GM19372 (cell line): Measurements from ENCODE around the gene HOXD8.

Experiments
- ATAC-seq: cut with Tn5 transposase; IDR thresholded peaks from one replicate; pipeline ENCODE4 v1.9.1; 2021; ENCODE audit warnings: mild to moderate bottlenecking, low read depth, moderate library complexity; ENCODE audit not compliant: unreplicated experiment

The HOXD8 gene

GRCh38 chr2:176128982-176129796 is at the start of gene HOXD8:
Gene HOXD8 (plus strand): TSS chr2:176129705. CDS start chr2:176130367, 662 bp downstream.
- ATAC-seq: no peak

DNA sequence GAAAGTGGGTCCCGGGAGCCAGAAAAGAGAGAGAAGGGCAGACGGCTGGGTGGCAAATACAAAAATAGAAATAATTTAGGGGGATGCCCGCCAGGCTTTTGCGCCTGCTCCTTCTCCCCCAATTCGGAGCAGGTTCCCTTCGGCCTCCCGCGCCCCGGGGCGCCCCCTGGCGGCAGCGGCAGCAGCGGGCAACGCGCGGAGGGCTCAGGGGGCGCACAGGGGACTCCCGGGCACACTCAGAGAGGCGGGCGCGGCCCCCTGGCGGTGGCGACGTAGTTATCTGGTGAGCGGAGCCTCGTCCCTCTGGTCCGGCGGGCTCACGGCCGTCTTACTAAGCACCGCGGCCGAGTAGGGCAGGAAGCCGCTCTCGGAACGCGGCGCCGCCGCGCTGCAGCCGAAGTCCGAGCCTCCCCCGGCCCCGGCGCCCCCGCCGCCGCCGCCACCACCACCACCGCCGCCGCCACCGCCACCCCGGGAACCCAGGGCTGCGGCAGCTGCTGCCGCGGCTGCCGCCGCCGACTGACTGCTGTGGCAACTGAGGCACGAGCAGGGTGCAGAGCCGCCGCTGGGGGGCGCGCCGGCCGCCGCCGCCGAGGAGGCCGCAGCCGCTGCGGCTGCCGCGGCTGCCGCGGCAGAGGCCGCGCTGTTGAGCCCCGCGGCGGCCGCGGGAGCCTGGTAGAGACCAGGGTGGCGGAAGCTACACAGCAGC is 49.5 kb upstream of the HOXD8 start:
- no peak for ATAC-seq

GRCh38 chr2:176080540-176081375 is 48.7 kb upstream of the HOXD8 start:
- ATAC-seq: no peak

DNA sequence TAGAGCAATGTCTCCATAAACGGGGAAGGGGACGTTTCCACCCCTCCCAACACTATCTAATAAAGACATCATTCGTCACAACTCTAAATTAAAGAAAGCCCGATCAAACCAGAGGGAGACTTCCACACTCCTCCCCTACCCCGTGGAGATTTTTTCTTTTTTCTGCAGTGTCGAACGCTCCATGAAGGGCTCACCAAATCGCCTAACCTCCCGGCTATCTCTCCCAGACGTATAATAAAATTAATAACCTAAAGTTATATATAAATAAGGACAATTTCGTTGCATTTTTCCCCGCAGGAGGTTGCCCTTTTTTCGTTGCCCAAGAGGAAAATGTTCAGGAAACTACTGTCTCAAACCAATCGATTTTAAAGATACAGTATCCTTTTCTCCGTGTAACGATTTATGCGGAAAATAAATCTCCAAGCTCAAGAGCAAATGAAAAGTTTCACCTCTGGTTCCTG is 48.1 kb upstream of the HOXD8 start:
- ATAC-seq: no peak

- ATAC-seq: no peak
These were observed 47.5 kb upstream of the HOXD8 start for GRCh38 chr2:176081837-176082524.

DNA sequence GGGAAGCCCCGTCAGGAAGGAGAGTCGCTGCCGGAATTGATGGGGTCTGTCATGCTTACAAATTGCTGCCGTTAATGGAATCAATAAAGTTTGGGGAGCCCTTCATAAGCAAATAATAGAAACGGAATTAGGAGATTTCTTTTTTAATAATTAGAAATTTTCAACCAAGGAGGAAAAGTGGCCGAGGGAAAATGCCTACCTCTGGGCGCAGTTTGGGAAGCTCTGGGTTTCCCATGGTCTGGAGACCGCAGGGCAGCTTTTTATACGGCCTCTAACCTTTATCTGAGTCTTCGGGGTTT is 47.0 kb upstream of the HOXD8 start:
- ATAC-seq: no peak

GRCh38 chr2:176082824-176083751 is 46.4 kb upstream of the HOXD8 start:
- no peak for ATAC-seq

DNA sequence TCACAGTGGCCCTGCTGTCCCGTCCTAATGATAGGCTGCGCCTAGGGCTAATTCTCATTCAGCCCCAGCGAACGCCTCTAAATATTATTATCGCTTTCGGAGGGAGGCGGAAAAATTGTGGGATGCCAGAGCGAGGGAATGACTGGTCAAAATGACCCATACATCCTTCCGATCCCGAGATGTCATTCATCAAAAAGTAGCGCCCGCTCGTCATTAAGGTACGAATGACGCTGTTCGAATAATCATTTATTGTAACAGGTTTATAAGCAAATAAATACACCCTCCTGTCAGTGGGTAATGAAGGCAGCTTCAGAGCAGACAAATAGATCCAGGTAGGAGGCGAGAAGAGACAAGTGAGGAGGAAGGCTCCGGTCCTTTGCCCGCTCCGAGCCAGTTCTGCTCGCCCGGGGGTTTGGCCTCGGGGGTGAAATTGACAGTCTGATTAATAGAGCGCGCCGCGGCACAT is 45.7 kb upstream of the HOXD8 start, which contains the start of gene EVX2:
Gene EVX2, minus strand, starts transcription at position 167 of the 466 bp plus-strand sequence. CDS start 186 bp downstream, outside the sequence.
- ATAC-seq: no peak

DNA sequence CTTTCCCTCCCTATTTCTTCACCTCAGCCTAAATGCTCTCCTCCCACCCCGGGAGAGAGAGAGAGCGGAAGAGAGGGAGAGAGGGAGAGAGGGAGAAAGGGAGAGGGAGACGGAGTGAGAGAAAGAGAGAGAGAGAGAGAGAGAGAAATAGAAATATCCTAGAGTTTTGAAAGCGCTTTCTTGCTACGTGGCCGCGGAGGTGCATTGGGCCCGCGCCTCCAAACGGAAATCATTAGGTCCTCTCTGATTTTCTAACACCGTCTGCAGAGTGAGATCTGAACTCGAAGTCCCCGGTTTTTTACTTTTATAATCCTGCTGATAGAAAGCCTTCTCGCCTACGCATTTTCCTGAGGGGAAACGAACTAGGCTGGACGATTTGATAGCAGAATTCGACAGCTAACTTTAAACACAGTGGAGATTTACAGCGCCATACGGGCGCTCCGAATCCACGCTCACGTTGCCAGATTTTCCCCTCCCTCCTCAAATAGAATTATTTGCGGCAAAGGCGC is 44.8 kb upstream of the HOXD8 start:
- no peak for ATAC-seq

DNA sequence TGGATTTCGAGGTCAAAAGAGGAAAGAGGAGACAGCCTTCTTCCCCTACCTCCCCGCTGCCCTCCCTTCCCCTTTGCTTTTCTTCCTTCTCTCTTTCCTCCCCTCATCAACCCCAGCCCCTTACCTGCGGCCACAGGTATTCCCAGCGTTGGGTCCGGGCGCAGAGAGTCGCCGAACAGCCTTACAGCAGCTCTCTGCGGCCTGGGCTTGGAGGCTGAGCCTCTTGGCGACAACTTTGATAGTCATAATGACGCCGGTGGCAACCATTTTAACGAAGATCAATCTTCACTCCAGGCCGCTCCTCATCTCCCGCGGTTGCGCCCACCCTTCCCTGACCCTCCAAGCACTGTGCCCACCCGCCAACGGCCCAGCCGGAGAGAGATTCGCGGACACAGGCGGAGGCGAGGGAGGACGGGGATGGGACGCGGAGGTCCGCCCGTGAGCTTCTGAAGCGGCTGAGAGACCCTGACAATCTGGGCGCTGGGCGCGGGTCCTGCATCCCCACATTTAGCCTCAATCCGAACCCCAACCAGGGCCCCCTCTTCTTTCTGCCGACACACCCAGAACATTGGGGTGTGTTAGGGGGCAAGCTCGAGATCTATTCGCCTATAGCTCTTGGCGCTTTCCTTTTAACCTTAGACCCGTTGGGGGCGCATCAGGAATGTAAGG is 44.3 kb upstream of the HOXD8 start:
- ATAC-seq: no peak

DNA sequence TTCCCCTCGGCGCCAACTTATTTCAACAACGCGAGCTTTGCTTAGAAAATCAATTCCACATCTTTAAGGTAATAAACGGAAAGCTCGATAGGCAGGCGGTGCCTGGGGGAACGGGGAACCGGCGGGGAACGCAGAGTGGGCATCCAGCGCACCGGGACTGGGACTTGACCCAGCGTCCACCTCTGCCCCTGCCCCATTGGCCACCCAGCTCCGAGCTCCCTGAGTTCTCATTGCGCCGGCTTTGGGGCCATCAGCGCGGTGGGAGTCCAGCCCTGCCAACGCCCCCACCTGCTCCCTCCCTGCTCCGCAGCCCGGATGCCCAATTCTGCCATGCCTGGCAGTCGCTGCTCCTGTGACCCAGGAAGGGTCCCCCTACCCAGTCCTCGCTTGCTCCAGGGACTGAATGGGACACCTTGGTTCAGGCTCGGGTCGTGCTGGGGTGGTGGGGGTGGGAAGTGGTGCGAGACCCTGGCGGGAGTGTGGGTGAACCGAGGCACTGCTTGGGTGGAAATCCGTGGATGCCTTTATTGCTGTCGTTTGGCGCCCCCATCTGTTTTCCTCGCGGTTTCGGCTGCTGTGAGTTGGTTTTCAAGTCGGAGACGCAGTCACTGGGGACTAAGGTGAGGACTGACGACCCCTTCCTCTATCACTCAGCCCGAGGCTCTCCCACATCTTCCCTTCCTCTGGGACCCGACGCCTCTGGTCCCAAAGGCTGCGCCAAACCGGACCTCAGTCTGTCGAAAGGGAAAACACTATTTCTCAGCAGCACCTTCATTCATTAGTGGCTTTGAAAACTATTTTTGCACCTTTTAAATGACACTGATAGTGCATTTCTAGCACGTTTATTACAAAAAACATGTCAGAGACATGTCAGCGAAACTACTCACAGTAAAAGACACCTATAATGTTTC is 43.4 kb upstream of the HOXD8 start:
- ATAC-seq: no peak

GRCh38 chr2:176087330-176088047 is 42.0 kb upstream of the HOXD8 start:
- ATAC-seq: no peak

GRCh38 chr2:176088048-176088936 is 41.2 kb upstream of the HOXD8 start:
- ATAC-seq: peak; percentile 61

GRCh38 chr2:176088937-176089842 is 40.3 kb upstream of the HOXD8 start:
- no peak for ATAC-seq
